NCI-H146 treated with DMSO at 0.1 percent for 48 hours (cell line): ENCODE data around the gene MED17.

Experiments used
- DNase-seq: peaks from one replicate; lab custom pipeline; 2025; ENCODE audit not compliant: unreplicated experiment; lab: John Stamatoyannopoulos, UW

The MED17 gene

GRCh38 chr11:93846411-93846810 lies 62.3 kb downstream of the MED17 start:
- DNase-seq = no peak

- DNase-seq = no peak
These were observed 65.1 kb downstream of the MED17 start for GRCh38 chr11:93849201-93849600.

DNA sequence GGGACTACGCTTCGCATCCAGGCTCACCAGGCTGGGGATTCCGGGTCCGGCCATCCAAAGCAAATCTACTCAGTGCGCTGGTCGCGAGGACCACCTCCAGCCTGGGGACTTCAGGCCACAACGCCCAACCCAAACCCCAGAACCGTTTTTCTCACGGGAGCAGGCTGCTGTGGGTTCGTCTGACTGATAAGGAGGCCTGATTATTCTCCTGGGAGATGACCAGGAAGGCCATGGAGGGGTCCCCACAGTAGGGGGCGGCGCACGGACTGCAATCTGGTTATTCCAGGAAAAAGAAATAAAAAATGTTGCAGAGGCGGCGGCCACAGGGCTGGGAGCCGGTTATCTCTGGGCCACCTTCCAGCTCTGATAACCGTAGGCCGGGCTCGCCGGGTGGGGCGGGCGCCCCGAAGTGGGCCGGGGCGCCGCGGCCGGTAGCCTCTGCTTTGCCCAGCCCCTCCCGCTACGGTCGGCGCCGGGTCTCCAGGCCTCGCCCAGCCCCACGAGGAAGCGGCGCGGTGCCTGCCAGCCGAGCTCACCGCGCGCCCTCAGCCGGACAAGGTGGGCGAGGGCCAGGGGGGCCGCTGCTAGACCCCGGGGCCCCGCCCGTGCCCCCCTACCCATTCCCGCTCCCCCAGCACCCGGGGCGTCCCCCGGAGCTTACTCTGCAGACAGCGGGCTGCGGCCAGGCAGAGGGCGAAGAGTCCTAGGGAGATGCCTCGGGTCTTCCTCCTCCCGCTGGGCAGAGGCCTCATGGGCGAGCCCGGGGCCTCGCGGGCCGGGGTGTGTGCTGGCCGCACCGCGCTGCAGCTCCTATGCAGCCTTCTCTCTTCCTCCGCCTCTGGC lies 65.9 kb downstream of the MED17 start:
- DNase-seq = peak; percentile 51

DNA sequence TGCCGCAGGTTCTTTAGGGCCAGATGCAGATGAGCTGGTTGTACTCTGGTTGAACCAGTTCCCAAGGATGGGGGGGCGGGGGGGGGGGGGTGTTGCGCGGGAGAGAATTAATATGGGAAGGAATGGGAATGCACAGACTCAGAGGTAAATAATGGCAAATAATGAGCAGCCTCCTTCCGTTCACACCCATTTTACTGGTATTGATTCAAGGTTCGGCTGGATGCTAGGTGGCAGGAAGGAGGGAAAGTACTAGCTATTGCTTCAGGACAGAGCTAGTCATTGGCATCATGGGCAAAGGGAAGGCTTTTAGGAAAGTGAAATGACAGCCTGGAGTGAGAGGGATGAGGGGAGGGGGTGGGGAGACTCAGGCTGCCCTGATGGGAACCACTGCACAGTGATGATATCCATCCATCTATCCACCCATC lies 66.5 kb downstream of the MED17 start, which contains the start of gene VSTM5:
TSS of gene VSTM5 (minus strand) at position 25 of the 425 bp plus-strand sequence. CDS start 116 bp downstream, outside the sequence.
- peak; percentile 51 for DNase-seq

DNA sequence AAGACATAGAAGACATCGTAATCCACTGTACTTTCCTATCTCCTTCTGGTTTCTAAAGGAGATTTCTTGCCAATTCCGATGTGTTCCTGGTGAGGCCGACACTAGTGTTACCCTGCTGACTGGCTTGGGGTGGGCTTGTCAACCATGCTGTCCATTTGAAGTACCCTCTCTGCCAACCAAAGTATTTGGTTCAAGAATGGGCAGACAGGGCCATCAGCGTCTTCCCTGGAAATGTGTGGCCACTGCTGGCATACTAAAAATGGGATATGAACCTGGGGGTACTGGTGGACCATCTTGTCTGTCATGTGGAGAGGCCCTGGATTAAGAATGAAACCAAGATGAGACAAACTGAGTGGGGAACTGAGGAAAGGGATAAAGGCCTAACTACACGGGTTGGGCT lies 68.2 kb downstream of the MED17 start:
- no peak for DNase-seq

DNA sequence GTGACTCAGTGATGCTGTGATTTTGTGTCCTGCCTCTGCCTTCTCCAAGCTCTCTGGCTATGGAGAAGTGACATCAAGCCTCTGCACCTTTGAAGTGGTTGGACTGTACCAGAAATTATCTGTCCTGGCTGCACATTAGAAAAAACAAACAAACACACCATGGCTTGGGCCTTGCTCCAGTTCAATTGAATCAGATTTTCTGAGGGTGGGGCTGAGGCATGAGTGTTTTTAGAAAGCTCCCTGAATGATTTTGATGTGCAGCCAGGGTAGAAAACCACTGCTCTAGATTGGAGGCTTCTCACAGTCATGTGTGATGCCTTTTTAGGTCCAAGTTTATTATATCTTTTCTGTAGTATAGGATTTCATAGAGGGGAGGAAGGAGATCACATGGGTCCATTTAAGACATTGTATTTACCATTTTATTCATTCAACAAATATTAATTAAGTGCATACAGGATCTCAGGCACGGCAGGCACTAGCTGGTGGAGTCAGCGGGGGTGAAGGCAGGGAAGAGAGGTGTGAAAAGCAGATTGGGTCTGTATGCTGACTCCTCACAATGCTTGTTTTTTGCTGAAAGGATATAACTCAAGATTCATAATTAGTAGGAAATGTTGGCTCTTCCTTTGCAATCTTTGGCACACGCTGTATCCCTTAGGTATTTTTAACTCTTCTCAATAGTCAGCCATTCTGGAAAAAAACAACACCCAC lies 73.5 kb downstream of the MED17 start:
- DNase-seq = no peak

GRCh38 chr11:93858121-93858775 lies 74.2 kb downstream of the MED17 start:
- DNase-seq = no peak

DNA sequence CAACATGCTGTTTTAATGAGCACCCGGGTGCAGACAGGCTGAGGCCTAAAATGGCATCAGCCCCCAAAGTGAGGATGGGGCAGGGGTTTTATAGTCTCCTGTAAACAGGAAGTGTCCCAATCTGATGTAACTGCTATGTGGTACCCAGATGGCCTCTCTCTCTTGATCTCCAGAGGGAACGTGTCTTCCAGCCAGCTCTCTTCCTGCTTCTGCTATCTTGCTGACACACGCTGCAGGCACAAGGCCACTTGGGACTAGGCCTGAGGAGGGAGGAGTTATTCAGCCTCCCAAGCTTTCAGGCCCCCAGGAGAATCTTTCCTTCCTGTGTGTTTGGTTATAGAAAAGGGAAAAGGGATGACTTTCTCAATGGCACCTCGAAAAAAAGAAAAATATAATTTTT lies 77.7 kb downstream of the MED17 start:
- DNase-seq = no peak
